H9 (cell line): ENCODE measurements around the gene KCNH4. TPM values are rescaled to one million over a fixed set of nuclear protein-coding genes. Genes with fewer than 3 reads are reported as not detected.

Experiments used
- DNase-seq: peaks from one replicate; pipeline ENCODE4 v3.0.0-alpha.2; 2017
- H2AFZ ChIP-seq: one replicate; pipeline ENCODE4 v1.6.1; 2013; ENCODE audit warnings: mild to moderate bottlenecking, low read length, control low read depth, moderate library complexity
- H2AK5ac ChIP-seq: 2 replicates; pipeline ENCODE4 v1.6.1; 2013; ENCODE audit warnings: low read length, control low read depth, mixed read lengths; ENCODE audit not compliant: insufficient read length
- H2BK120ac ChIP-seq: one replicate; pipeline ENCODE4 v1.6.1; 2013; ENCODE audit warnings: low read depth, mild to moderate bottlenecking, low read length, control low read depth, inconsistent platforms; ENCODE audit not compliant: poor library complexity, severe bottlenecking
- H2BK12ac ChIP-seq: 2 replicates; pipeline ENCODE4 v1.6.1; 2013; ENCODE audit warnings: low read length, control low read depth, mixed read lengths, low read depth; ENCODE audit not compliant: insufficient read length
- H2BK15ac ChIP-seq: 2 replicates; pipeline ENCODE4 v1.6.1; 2013; ENCODE audit warnings: low read depth, low read length, control low read depth
- H2BK20ac ChIP-seq: one replicate; pipeline ENCODE4 v1.6.1; 2013; ENCODE audit warnings: low read depth, mild to moderate bottlenecking, low read length, control low read depth, inconsistent platforms; ENCODE audit not compliant: poor library complexity, severe bottlenecking
- H2BK5ac ChIP-seq: 2 replicates; pipeline ENCODE4 v1.6.1; 2013; ENCODE audit warnings: low read length, control low read depth, mixed read lengths; ENCODE audit not compliant: insufficient read length
- H3K14ac ChIP-seq: 2 replicates; pipeline ENCODE4 v1.6.1; 2013; ENCODE audit warnings: low read length, control low read depth; ENCODE audit not compliant: insufficient read depth
- H3K18ac ChIP-seq: 2 replicates; pipeline ENCODE4 v1.6.1; 2013; ENCODE audit warnings: low read depth, mild to moderate bottlenecking, mixed read lengths, low read length, control low read depth; ENCODE audit not compliant: insufficient read length
- H3K23ac ChIP-seq: 2 replicates; pipeline ENCODE4 v1.6.1; 2013; ENCODE audit warnings: low read length, control low read depth, mixed read lengths, low read depth; ENCODE audit not compliant: insufficient read length
- H3K23me2 ChIP-seq: 2 replicates; pipeline ENCODE4 v1.6.1; 2013; ENCODE audit warnings: low read depth, mild to moderate bottlenecking, mixed read lengths, low read length, control low read depth; ENCODE audit not compliant: insufficient read length, poor library complexity, severe bottlenecking
- H3K27ac ChIP-seq: 2 replicates; pipeline ENCODE4 v1.5.1; 2013; ENCODE audit warnings: low read length, control low read depth, mixed read lengths, low read depth; ENCODE audit not compliant: insufficient read length
- H3K27me3 ChIP-seq: 2 replicates; pipeline ENCODE4 v1.6.1; 2013; ENCODE audit warnings: low read length, control low read depth, inconsistent platforms; ENCODE audit not compliant: insufficient read depth
- H3K4ac ChIP-seq: 2 replicates; pipeline ENCODE4 v1.6.1; 2013; ENCODE audit warnings: low read depth, mild to moderate bottlenecking, control low read depth, inconsistent platforms, low read length, moderate library complexity
- H3K4me1 ChIP-seq: 2 replicates; pipeline ENCODE4 v1.6.1; 2013; ENCODE audit warnings: low read length, control low read depth, inconsistent platforms; ENCODE audit not compliant: insufficient read depth
- H3K4me2 ChIP-seq: 2 replicates; pipeline ENCODE4 v1.6.1; 2013; ENCODE audit warnings: low read length, control low read depth, mixed read lengths; ENCODE audit not compliant: insufficient read length, insufficient read depth
- H3K56ac ChIP-seq: 2 replicates; pipeline ENCODE4 v1.6.1; 2013; ENCODE audit warnings: low read depth, mild to moderate bottlenecking, mixed read lengths, low read length, control low read depth; ENCODE audit not compliant: insufficient read length
- H3K79me1 ChIP-seq: 2 replicates; pipeline ENCODE4 v1.6.1; 2013; ENCODE audit warnings: low read depth, mild to moderate bottlenecking, moderate library complexity, low read length, control low read depth, inconsistent platforms; ENCODE audit not compliant: insufficient read depth, poor library complexity, severe bottlenecking
- H3K79me2 ChIP-seq: 2 replicates; pipeline ENCODE4 v1.6.1; 2013; ENCODE audit warnings: low read length, control low read depth, inconsistent platforms; ENCODE audit not compliant: insufficient read depth
- H3K9ac ChIP-seq: 2 replicates; pipeline ENCODE4 v1.6.1; 2013; ENCODE audit warnings: low read length, control low read depth, mixed read lengths; ENCODE audit not compliant: insufficient read length; ENCODE audit errors: extremely low read depth
- H3K9me3 ChIP-seq: one replicate; pipeline ENCODE4 v1.6.1; 2013; ENCODE audit warnings: low read depth, low read length, inconsistent platforms; ENCODE audit not compliant: control insufficient read depth
- H3T11ph ChIP-seq: one replicate; pipeline ENCODE4 v1.6.1; 2013; ENCODE audit warnings: mild to moderate bottlenecking, low read length, control low read depth, inconsistent platforms
- H4K20me1 ChIP-seq: one replicate; pipeline ENCODE4 v1.6.1; 2013; ENCODE audit not compliant: control insufficient read depth, insufficient read length, insufficient read depth
- H4K5ac ChIP-seq: 2 replicates; pipeline ENCODE4 v1.6.1; 2013; ENCODE audit warnings: low read depth, mild to moderate bottlenecking, mixed read lengths, low read length, control low read depth; ENCODE audit not compliant: insufficient read length
- H4K8ac ChIP-seq: replicated peaks from 2 replicates; pipeline ENCODE4 v1.6.1; 2013; ENCODE audit warnings: low read length, control low read depth, mixed read lengths, low read depth; ENCODE audit not compliant: insufficient read length
- H4K91ac ChIP-seq: 2 replicates; pipeline ENCODE4 v1.6.1; 2013; ENCODE audit warnings: low read depth, mild to moderate bottlenecking, moderate library complexity, mixed read lengths, low read length, control low read depth; ENCODE audit not compliant: insufficient read length
- H3K27ac Mint-ChIP-seq, 3 experiments: 2 replicates in 2 of 3; 3 replicates in 1 of 3; pipeline ENCODE4 v1.8.0; 2020 to 2021; ENCODE audit warnings: mixed read lengths in 3 of 3, mild to moderate bottlenecking in 1 of 3, moderate library complexity in 1 of 3
- H3K27me3 Mint-ChIP-seq: 2 replicates; pipeline ENCODE4 v1.8.0; 2021; ENCODE audit warnings: low read depth, mild to moderate bottlenecking, moderate library complexity, mixed read lengths
- H3K36me3 Mint-ChIP-seq, 3 experiments: 2 replicates in 2 of 3; 3 replicates in 1 of 3; pipeline ENCODE4 v1.8.0; 2020 to 2021; ENCODE audit warnings: low read depth in 3 of 3, mixed read lengths in 3 of 3; ENCODE audit not compliant: insufficient read depth in 1 of 3
- H3K4me1 Mint-ChIP-seq, 2 experiments: 2 replicates each; pipeline ENCODE4 v1.8.0; 2020; ENCODE audit warnings: mixed read lengths in 2 of 2
- H3K4me3 Mint-ChIP-seq, 2 experiments: 2 replicates in 1 of 2; 3 replicates in 1 of 2; pipeline ENCODE4 v1.8.0; 2020 to 2021; ENCODE audit warnings: mild to moderate bottlenecking in 2 of 2, mixed read lengths in 2 of 2, moderate library complexity in 1 of 2
- H3K9me3 Mint-ChIP-seq, 2 experiments: 2 replicates in 1 of 2; 3 replicates in 1 of 2; pipeline ENCODE4 v1.8.0; 2020; ENCODE audit warnings: mild to moderate bottlenecking in 2 of 2, mixed read lengths in 2 of 2, moderate library complexity in 1 of 2
- CTCF ChIP-seq: fragments of 200-600 bp; sonication (generic); conservative IDR thresholded peaks from 3 replicates; pipeline ENCODE4 v1.8.0; 2021; ENCODE audit warnings: antibody characterized with exemption, mild to moderate bottlenecking
- WGBS: extraction: QIAGEN DNeasy Blood & Tissue Kit; methylation state at CpG from one replicate; pipeline ENCODE4 v1.1.7; 2013; ENCODE audit warnings: missing lambda C conversion rate, low lambda C conversion rate, mixed read lengths; ENCODE audit not compliant: insufficient read length; ENCODE audit errors: extremely low coverage; 5-methylcytosine and 5-hydroxymethylcytosine counted together
- total RNA-seq: library from RNA; stranded (reverse); gene quantifications from 2 replicates; pipeline ENCODE4 v1.2.1, GENCODE V29; 2021

Gene KCNH4
- total RNA-seq, 1 experiment from 2014 or later, result not detected

- no peak overlapping the region for H2BK15ac ChIP-seq
- H3K4me1 ChIP-seq, result no peaks in the 10 kb centered on the region
- H2BK20ac ChIP-seq, result no peak overlapping the region
- H4K91ac ChIP-seq, result no peak overlapping the region
- Mint-ChIP-seq H3K4me1 (peaks cover 2 to 4% of the 10 kb centered on the region in 2 experiments; a peak in 3 of 4 replicates), H3K27me3 (peaks cover 7% of the 10 kb centered on the region; the same call in 1 of the 2 replicates), H3K4me3 (no peak overlapping the region; a peak in 1 of 5 replicates), H3K9me3 (no peaks in the 10 kb centered on the region), H3K36me3 (no peaks in the 10 kb centered on the region), H3K27ac (0 out of 7 replicates have a peak overlapping the region, but pooled peaks of 1 of the 3 experiments have one; percentile 33)
- H2BK12ac ChIP-seq, result no peak overlapping the region
- no peak for DNase-seq
- H3K9me3 ChIP-seq, result no peaks in the 10 kb centered on the region
- H3K4ac ChIP-seq, result no peak overlapping the region
- H3K27ac ChIP-seq, result no peak overlapping the region
- no peak overlapping the region for H2AK5ac ChIP-seq
- WGBS, result no CpG with 5 or more reads among the region's 8 CpGs
- no peaks in the 10 kb centered on the region for H4K20me1 ChIP-seq
- no peak for TF ChIP-seq CTCF
- H3K14ac ChIP-seq, result no peak overlapping the region
- H3K18ac ChIP-seq, result no peak overlapping the region
- no peak overlapping the region for H2AFZ ChIP-seq
- no peak overlapping the region for H3K9ac ChIP-seq
- H3K56ac ChIP-seq, result no peak overlapping the region
- H2BK5ac ChIP-seq, result no peak overlapping the region
- no peak overlapping the region for H3T11ph ChIP-seq
- no peak overlapping the region for H2BK120ac ChIP-seq
- H4K8ac ChIP-seq, result no peak overlapping the region
- H3K4me2 ChIP-seq, result no peak overlapping the region
- H3K27me3 ChIP-seq, result no peaks in the 10 kb centered on the region
- H3K23me2 ChIP-seq, result no peaks in the 10 kb centered on the region
- no peaks in the 10 kb centered on the region for H3K79me2 ChIP-seq
- H3K79me1 ChIP-seq, result no peaks in the 10 kb centered on the region
- no peak overlapping the region for H4K5ac ChIP-seq
- H3K23ac ChIP-seq, result no peak overlapping the region
Observed at GRCh38 chr17:42167807-42168206, 13.1 kb downstream of the KCNH4 start.
